HUES64 (cell line): ENCODE measurements around the gene NECTIN1.

Experiments used
- H3K27ac ChIP-seq: 2 replicates; pipeline ENCODE4 v1.7.0; 2013; ENCODE audit warnings: low read depth, low read length, inconsistent platforms
- H3K27me3 ChIP-seq: 2 replicates; pipeline ENCODE4 v1.6.1; 2013; ENCODE audit warnings: mild to moderate bottlenecking, low read length; ENCODE audit not compliant: insufficient read depth
- H3K36me3 ChIP-seq: 2 replicates; pipeline ENCODE4 v1.6.1; 2013; ENCODE audit warnings: mild to moderate bottlenecking, low read length; ENCODE audit not compliant: insufficient read depth
- H3K4me1 ChIP-seq: 2 replicates; pipeline ENCODE4 v1.6.1; 2013; ENCODE audit warnings: mild to moderate bottlenecking, low read length, moderate library complexity; ENCODE audit not compliant: insufficient read depth
- H3K4me3 ChIP-seq: 2 replicates; pipeline ENCODE4 v1.5.1; 2013; ENCODE audit warnings: mild to moderate bottlenecking, low read length, moderate library complexity
- H3K9ac ChIP-seq: 2 replicates; pipeline ENCODE4 v1.6.1; 2013; ENCODE audit warnings: mild to moderate bottlenecking, low read depth, low read length
- H3K9me3 ChIP-seq: 2 replicates; pipeline ENCODE4 v1.6.1; 2013; ENCODE audit warnings: low read depth, low read length; ENCODE audit not compliant: insufficient read depth
- WGBS: fragments of 150-250, 120-280 bp; methylation state at CpG from one replicate; pipeline ENCODE4 v1.1.7; 2013; ENCODE audit warnings: missing lambda C conversion rate; 5-methylcytosine and 5-hydroxymethylcytosine counted together

Gene NECTIN1

DNA sequence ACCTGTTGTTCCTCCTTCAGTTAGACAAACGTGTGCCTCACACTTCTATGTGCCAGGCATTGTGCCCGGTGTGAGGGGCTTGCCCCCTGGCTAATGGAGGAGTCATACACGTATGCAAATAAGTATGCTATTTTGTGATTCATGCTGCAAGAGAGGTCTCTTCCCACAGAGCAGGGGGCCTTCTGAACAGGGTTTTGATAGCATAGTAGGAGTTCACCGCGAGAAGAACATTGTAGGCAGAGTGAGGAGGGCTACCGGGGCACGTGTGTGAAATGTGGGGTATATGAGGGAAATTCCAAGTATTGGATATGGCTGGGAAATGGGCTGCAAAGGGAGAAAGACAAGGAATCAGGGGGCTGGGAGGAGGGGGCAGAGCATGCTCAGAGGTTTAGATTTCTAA lies 84.5 kb downstream of the NECTIN1 start:
- Histone ChIP-seq H3K4me3 (no peak overlapping the region), H3K9me3 (no peaks in the 10 kb centered on the region), H3K27me3 (peaks cover 3% of the 10 kb centered on the region; the same call in 1 of the 2 replicates), H3K36me3 (no peaks in the 10 kb centered on the region), H3K27ac (no peak overlapping the region), H3K9ac (no peak overlapping the region), H3K4me1 (peaks cover 7% of the 10 kb centered on the region; the same call in 1 of the 2 replicates)
- WGBS, result 88% methylated on average over 7 of the region's 7 CpGs

DNA sequence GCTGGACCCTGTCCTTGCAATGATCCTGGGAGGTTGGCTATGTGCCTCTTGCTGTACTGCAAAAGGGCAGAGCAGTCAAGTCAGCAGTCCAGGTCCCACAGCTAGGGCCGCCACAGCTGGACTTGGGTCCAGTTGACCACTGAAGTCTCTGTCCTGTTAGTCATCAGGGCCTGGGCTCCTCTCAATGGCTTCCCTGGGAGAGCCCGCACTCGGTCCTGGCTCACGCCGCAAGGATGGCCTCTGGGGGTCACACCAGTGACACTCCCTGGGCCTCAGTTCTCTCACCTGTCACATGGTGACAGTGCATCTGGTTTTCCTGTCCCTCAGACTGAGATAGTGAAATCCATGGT lies 85.1 kb downstream of the NECTIN1 start:
- H3K27me3 ChIP-seq, result peaks cover 3% of the 10 kb centered on the region; the same call in 1 of the 2 replicates
- no peaks in the 10 kb centered on the region for H3K36me3 ChIP-seq
- 91% methylated on average over 5 of the region's 5 CpGs for WGBS
- H3K27ac ChIP-seq, result no peak overlapping the region
- no peak overlapping the region for H3K4me3 ChIP-seq
- no peaks in the 10 kb centered on the region for H3K9me3 ChIP-seq
- peaks cover 7% of the 10 kb centered on the region; the same call in 1 of the 2 replicates for H3K4me1 ChIP-seq
- no peak overlapping the region for H3K9ac ChIP-seq

GRCh38 chr11:119643212-119643875 lies 85.7 kb downstream of the NECTIN1 start:
- H3K27me3 ChIP-seq, result peaks cover 3% of the 10 kb centered on the region; the same call in 1 of the 2 replicates
- 81% methylated on average over 10 of the region's 10 CpGs for WGBS

DNA sequence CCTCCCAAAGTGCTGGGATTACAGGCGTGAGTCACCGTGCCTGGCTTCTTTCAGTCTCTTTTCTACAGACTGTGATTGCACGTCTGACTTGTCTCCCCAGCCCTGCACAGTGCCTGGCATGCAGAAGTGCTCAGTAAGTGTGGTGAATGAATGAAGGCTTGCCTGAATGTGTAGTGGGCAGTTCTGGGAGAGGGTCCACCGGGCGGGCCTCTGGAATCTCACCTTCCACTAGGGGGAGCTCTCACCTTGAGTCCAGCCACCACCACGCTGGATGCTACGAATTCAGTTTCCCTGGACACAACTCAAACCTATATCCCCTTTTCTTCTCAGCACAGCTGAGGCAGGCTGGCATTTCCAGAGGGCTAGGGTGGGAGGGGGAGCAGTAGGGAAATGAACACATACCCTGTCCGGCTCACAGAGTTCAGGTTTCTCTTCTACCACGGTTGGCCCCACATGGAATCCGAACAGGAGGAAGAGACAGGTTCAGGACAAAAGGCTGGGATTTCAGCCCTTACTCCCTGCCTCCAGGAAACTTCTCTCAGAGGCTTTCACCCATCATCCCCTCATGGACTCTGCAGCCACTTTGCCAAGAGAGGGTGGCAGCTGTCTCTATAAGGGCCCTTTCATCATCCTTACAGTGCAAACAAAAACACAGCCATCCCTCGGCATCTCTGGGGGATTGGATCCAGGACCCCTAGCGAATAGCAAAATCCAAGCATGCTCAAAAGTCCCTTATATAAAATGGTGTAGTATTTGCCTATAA lies 86.8 kb downstream of the NECTIN1 start:
- WGBS, result 80% methylated on average over 11 of the region's 12 CpGs
- H3K36me3 ChIP-seq, result no peaks in the 10 kb centered on the region
- no peak overlapping the region for H3K27ac ChIP-seq
- no peak overlapping the region for H3K9ac ChIP-seq
- H3K4me1 ChIP-seq, result peaks cover 7% of the 10 kb centered on the region; the same call in 1 of the 2 replicates
- H3K27me3 ChIP-seq, result peaks cover 3% of the 10 kb centered on the region; the same call in 1 of the 2 replicates
- H3K9me3 ChIP-seq, result no peaks in the 10 kb centered on the region
- no peak overlapping the region for H3K4me3 ChIP-seq

More at GRCh38 chr11:119643212-119643875, 85.7 kb downstream of the NECTIN1 start:
- no peak overlapping the region for H3K27ac ChIP-seq
- peaks cover 7% of the 10 kb centered on the region; the same call in 1 of the 2 replicates for H3K4me1 ChIP-seq
- H3K36me3 ChIP-seq, result no peaks in the 10 kb centered on the region
- H3K9ac ChIP-seq, result no peak overlapping the region
- H3K4me3 ChIP-seq, result no peak overlapping the region
- H3K9me3 ChIP-seq, result no peaks in the 10 kb centered on the region

DNA sequence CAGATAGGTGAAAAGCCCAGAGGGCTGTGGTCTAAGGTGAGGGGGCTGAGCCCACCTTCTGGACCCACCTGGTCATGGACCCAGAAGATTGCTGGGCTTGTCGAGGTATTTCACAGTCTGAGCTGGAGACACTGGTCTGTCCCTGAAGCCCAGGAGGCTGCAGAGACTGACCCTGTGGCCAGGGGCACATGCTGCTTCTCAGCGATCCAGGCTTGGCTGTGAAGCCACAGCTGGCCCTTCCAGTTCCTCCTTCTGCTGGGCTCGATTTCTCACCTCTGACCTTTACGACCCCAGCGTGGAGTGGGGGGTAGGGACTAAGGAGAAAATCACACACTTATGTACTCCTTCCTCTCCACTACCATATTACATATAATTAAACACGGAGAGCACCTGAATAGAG lies 88.5 kb downstream of the NECTIN1 start:
- peaks cover 3% of the 10 kb centered on the region; the same call in 1 of the 2 replicates for H3K27me3 ChIP-seq
- H3K27ac ChIP-seq, result no peak overlapping the region
- H3K9ac ChIP-seq, result no peak overlapping the region
- no peaks in the 10 kb centered on the region for H3K9me3 ChIP-seq
- H3K4me1 ChIP-seq, result peaks cover 7% of the 10 kb centered on the region; the same call in 1 of the 2 replicates
- H3K4me3 ChIP-seq, result no peak overlapping the region
- WGBS, result 85% methylated on average over 3 of the region's 6 CpGs
- no peaks in the 10 kb centered on the region for H3K36me3 ChIP-seq

GRCh38 chr11:119639642-119640205 lies 89.3 kb downstream of the NECTIN1 start:
- Histone ChIP-seq H3K4me3 (no peak overlapping the region), H3K36me3 (no peaks in the 10 kb centered on the region), H3K9ac (no peak overlapping the region), H3K27me3 (peaks cover 3% of the 10 kb centered on the region; the same call in 1 of the 2 replicates), H3K27ac (no peak overlapping the region), H3K9me3 (no peaks in the 10 kb centered on the region), H3K4me1 (peaks cover 7% of the 10 kb centered on the region; the same call in 1 of the 2 replicates)
- WGBS, result 66% methylated on average over 10 of the region's 11 CpGs

- H3K4me1 ChIP-seq, result peaks cover 7% of the 10 kb centered on the region; the same call in 1 of the 2 replicates
- H3K36me3 ChIP-seq, result no peaks in the 10 kb centered on the region
- H3K9me3 ChIP-seq, result no peaks in the 10 kb centered on the region
- H3K27me3 ChIP-seq, result peaks cover 3% of the 10 kb centered on the region; the same call in 1 of the 2 replicates
- no peak overlapping the region for H3K9ac ChIP-seq
- no peak overlapping the region for H3K27ac ChIP-seq
- no peak overlapping the region for H3K4me3 ChIP-seq
- whole genome bisulfite sequencing, result 83% methylated on average over 11 of the region's 11 CpGs
These were observed 90.1 kb downstream of the NECTIN1 start for GRCh38 chr11:119638851-119639250.

- Histone ChIP-seq H3K4me1 (peaks cover 7% of the 10 kb centered on the region; the same call in 1 of the 2 replicates), H3K27ac (no peak overlapping the region), H3K9ac (no peak overlapping the region), H3K4me3 (no peak overlapping the region), H3K9me3 (no peaks in the 10 kb centered on the region), H3K36me3 (no peaks in the 10 kb centered on the region), H3K27me3 (peaks cover 3% of the 10 kb centered on the region; the same call in 1 of the 2 replicates)
- 89% methylated on average over 4 of the region's 4 CpGs for WGBS
These were observed 91.5 kb downstream of the NECTIN1 start for GRCh38 chr11:119637481-119637880.

DNA sequence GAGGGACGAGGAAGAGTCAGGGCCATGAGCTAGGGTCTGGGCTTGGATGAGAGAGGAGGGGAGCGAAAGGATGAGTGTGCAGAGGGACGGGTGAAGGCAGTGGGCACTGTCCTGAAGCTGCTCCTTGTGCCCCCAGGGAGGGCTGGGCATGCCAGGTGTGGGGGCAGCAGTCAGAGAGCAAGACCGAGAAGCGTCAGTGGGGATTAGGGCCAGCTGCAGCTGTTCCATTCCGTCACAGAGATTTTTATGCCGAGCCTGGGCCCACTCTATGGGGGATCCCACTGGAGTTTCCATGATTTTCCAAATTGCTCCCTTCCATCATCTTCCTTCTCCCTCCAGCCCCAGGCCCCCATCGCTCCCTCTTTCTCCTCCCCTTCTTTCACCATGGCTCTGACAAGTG lies 93.2 kb downstream of the NECTIN1 start:
- peaks cover 7% of the 10 kb centered on the region; the same call in 1 of the 2 replicates for H3K4me1 ChIP-seq
- no peak overlapping the region for H3K4me3 ChIP-seq
- H3K36me3 ChIP-seq, result no peaks in the 10 kb centered on the region
- H3K27ac ChIP-seq, result no peak overlapping the region
- H3K27me3 ChIP-seq, result peaks cover under 1% of the 10 kb centered on the region; the same call in 1 of the 2 replicates
- no peaks in the 10 kb centered on the region for H3K9me3 ChIP-seq
- WGBS, result 96% methylated on average over 8 of the region's 8 CpGs
- no peak overlapping the region for H3K9ac ChIP-seq

DNA sequence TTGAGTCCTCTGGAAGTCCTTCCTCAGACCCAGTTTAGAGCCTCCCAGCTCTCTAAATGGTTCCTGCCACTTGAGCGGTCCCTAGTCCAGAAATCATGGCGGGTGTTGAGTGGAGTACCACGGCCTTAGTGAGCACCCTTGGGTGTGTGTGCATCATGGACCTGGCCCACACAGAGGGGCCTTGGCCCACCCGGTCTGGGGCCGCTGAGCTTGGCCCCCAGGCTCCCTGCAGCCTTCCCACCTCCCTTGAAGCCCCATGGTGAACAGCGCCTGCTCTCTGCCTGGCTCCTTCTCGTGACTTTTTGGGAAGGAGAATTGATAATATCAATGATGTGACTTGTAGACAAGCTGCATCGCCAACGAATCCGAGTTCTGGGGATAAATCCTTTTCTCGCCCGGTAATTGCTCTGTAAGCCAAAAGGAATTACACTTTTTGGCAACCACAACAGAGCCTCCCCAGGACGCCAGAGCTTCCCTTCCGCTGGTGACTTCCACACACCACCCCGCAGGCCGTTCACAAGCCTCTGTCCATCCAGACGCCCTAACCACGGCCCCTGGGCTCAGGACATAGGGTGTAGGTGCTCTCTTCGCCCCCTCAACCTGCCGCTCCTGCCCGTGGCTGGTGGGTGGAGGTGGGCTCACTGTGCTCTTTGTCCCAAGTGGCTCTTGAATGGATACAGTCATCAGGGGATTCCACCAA lies 93.8 kb downstream of the NECTIN1 start:
- no peaks in the 10 kb centered on the region for H3K36me3 ChIP-seq
- no peak overlapping the region for H3K9ac ChIP-seq
- H3K27ac ChIP-seq, result no peak overlapping the region
- no peak overlapping the region for H3K4me3 ChIP-seq
- H3K4me1 ChIP-seq, result peaks cover 5% of the 10 kb centered on the region; the same call in 1 of the 2 replicates
- H3K27me3 ChIP-seq, result no peaks in the 10 kb centered on the region
- no peaks in the 10 kb centered on the region for H3K9me3 ChIP-seq
- 88% methylated on average over 21 of the region's 21 CpGs for WGBS
